ENCODE results near the gene RIC3.
A peak's percentile ranks its signal among the peaks of the same experiment; 100 is the strongest.

The RIC3 gene

DNA sequence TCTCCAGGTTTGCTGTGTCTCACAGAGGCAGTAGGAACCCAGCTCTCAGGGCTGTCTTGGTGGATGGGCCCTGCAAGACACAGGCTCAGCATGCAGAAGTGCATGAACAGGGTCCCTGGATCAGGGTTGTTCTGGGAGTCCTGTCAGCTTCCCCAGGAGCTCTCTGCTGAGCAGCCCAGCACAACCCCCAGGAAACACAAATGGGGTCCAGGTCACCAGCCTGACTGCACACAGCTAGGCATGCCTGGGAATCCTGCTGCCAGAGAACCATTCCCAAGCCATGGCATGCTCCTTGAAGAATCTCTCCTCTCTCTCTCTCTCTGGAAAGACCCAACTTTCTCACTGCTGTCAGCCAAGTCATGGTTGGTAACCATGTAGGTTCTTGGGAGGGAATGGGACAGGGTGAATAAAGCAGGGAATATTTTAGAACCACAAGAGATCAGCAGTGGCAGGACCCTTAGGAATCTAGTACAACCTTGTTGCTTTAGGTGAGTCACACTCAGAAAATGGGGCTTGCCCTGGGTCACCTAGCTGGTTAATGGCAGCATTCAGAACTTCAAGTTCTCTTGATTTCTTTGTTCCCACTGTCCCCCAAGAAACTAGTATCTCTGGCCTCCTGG lies 66.4 kb downstream of the RIC3 start:
- no peak for DNase-seq

DNA sequence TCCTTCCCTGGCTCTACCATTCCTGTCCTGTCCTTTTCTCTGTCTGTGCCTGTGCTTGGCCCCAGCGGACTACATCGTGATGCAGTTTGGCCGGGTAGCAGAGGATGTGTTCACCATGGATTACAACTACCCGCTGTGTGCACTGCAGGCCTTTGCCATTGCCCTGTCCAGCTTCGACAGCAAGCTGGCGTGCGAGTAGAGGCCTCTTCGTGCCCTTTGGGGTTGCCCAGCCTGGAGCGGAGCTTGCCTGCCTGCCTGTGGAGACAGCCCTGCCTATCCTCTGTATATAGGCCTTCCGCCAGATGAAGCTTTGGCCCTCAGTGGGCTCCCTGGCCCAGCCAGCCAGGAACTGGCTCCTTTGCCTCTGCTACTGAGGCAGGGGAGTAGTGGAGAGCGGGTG lies 67.4 kb downstream of the RIC3 start:
- DNase-seq, result no peak

DNA sequence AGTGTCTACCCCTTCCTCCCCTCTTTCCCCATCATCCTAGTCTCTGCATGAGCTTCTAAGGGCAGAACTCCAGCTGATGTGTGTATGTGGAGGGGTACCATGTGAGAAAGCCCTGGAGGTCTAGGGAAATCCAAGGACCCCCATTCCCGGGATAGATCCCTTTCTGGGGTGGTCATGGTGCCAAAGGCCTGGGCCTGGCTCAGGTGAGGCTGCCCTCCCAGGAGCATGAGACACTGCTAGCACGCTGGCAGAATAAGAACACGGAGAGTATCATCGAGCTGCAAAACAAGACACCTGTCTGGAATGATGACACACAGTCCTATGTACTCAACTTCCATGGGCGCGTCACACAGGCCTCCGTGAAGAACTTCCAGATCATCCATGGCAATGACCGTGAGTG lies 68.2 kb downstream of the RIC3 start:
- no peak for DNase-seq

DNA sequence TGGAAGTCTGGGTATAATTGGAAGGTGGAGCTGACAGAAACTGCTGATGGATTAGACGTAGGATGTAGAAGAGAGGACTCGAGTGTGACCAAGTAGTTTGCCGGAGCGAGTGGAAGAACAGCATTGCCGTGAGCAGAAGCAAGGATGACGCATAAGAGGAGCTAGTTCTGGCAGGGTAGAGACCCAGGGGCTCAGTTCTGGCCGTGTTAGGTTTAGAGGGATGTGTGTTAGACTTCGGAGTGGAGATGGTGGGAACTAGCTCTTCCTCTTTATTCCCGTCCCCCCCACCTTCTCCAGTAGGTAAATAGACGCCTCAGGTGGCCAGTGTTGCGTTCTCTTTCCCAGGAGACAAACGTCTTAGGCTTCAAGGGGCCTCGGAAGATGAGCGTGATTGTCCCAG lies 68.7 kb downstream of the RIC3 start:
- DNase-seq, result no peak

DNA sequence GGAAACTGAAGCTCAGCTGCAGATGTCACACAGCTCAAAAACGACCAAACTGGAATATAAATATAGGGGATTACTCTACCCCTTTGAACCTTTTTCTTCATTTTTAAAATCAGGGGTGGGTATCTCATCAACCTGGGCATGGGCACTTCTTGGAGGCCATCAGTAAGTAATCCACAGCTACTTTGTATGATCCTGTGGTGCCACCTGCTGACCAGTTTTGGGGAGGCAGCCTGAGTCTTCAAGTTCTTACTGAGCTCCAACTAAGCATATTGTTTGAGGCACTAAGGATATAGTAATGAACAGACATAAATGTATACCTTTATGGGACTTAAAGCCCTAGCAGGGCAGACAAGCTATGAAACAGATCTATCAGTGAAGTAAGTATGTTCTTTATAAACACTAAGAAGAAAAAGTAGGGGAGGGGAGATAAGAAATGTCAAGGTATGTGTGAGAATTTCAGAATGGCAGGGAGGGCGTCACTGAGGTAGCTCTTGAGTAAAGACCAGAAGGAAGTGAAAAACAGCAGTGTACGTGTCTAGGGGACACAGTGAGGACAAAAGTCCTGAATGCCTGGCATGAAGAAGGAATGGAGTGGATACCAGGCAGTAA lies 69.4 kb downstream of the RIC3 start:
- DNase-seq, result peak; percentile 59

DNA sequence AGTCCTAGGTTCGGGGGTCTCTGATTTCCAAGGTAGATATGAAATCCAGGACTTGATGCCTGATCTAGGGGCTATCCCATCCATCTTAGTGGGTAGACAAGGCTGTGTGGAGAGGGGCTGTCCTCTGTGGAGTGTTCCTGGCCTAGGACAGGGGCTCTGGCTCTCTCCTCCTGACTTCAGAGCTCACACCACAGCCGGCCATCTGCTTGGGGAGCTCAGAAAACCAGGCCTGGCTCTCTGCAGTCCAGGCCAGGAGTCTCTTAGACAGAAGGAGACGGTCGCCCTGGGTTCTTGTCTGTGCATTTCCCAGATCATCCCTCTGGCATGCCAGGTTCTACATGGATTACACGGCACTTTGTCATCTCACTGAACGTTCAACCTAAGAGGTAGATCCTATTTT lies 69.9 kb downstream of the RIC3 start:
- DNase-seq, result no peak

DNA sequence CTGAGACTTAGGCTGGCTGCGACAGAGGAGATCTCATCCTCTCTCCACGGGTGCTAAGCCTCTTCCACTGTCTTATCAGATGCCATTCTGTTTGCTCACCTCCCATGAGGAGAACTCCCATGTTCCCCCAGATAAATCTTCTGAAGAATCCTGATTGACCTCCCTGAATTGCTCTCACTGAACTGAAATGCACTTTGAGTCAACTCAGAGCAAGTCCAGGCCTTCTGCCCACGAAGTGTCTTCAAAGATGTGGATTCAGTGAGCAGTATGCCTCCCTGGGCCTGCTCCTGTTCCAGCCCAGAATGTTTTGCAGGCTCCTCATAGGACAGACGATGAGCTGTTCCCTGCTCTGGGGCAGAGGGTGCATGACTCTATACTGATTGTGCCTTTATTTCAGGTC lies 70.5 kb downstream of the RIC3 start:
- no peak for DNase-seq

DNA sequence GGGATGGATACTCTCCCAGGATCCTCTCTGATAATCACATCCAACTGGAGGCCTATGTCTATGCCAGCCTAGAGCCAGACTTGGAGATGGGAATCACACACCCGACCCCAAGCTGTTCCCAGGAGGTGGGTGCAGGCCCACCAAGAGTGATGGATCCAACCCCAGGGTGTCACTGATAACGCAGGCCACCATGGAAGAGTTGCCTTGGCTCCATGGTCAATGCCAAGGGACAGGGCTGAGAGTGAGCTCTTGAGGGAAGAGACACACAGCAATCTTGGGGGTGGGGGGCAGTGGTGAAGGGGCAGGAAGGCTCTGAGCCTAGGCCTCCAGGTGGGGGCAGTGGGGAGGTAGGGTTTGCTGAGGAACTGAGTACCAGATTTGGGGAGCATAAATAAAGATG lies 70.9 kb downstream of the RIC3 start:
- no peak for DNase-seq

DNA sequence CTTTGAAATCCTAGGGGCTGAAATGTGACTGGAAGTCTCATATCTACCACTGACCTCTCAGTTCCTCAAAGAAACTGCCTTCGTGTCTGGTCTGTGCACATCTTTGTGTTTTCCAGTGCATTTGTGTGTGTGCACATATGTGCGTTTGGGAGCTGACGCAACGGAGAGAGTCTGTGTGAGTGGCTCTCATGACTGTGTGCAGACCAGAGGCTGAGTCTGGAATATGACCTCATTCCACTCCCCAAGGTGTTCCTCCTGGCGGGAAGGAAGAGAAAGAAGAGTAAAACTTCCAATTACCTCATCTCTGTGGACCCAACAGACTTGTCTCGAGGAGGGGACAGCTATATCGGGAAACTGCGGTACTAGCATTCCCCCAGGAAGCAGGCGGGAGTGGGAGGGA lies 71.4 kb downstream of the RIC3 start:
- no peak for DNase-seq

DNA sequence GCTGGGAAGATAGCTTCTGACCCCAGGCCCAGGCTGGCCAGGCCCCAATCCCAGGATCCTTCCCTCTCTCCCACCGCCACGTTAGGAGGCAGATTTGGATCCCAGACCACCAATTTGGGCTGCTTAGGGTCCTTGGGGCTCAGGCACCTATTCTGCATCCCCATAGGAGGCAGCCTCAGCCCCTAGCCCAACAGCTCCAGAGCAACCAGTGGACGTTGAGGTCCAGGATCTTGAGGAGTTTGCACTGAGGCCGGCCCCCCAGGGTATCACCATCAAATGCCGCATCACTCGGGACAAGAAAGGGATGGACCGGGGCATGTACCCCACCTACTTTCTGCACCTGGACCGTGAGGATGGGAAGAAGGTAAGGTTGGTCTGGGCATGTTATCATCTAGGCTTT lies 71.8 kb downstream of the RIC3 start:
- DNase-seq, result no peak

DNA sequence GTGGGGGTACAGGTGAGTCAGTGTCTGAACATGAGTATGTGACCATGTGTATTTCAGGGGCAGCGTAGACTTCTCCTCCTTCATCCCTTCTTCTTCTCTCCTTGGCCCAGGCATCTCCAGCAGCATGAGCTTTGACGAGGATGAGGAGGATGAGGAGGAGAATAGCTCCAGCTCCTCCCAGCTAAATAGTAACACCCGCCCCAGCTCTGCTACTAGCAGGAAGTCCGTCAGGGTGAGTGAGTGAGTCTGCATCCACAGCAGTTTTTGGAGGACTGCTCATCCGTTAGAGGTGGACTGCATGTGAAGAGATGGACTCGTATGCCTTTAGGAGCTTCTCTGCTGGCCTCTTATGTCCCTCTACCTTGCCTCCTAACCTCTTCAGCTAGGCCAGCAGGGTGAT lies 72.2 kb downstream of the RIC3 start:
- DNase-seq, result no peak

DNA sequence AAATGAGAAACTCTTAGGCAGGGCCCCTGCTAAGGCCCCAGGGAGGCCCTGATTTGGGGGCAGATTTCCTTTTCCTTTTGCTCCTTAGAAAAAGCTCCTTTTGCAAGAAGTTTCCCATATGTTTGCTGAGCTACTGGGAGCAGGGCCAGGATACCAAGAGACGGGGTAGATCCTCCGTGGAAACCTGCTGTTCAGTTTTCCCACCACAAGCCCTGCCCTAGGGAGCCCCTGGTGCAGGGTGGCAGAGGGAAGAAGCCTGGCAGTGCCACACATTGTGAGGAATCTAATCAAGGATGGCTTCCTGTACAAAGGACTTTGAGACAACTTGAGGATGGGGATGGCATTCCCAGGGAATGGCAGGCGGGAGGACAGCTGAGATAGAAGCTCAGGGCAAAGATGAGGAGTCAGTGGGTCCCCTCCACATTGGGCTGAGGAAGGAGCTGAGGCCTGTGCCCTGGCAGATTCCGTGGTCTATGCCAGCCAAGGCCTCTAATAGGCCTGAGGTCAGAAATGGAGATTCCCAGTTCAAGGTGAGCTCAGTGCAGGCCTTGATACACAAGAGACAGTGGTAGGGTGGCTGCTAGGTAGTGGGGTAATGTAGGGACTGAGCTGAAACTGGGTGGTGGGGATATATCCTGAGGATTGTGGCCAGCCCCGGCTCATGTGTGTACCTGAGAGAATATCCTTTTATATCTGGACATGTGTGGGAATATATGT lies 72.9 kb downstream of the RIC3 start:
- no peak for DNase-seq

DNA sequence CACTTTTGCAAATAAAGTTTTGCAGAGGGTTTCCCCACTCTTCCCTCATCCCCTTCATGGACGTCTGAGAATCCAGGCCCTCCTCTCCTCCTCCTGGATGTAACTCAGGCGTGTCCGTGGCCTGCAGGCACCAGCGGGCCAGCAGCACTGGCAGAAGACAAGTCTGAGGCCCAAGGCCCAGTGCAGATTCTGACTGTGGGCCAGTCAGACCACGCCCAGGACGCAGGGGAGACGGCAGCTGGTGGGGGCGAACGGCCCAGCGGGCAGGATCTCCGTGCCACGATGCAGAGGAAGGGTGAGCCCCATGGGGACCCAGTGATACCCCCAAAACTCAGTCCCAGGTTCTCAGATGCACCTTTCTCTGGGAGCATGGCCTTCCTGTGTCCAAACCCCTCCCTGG lies 73.5 kb downstream of the RIC3 start:
- DNase-seq, result no peak

DNA sequence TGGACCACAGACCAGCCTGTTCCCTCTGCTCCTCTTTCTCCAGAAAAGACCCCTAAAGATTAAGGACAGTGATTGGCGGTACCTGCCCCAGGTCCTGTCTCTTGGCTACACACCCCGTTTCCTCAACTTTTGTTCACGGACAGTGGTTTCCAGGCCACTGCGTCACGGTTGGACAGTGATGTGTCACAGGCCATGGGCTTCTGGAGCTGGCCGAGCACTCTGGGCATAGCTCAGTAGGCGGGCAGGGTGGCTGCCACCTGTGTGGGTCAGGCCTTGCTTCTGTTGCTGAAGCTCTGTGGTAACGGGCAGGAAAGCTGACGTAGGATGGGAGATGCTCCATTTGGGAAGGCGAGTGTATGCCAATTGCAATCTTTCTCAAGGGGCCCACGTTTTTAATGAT lies 74.2 kb downstream of the RIC3 start:
- DNase-seq, result no peak

DNA sequence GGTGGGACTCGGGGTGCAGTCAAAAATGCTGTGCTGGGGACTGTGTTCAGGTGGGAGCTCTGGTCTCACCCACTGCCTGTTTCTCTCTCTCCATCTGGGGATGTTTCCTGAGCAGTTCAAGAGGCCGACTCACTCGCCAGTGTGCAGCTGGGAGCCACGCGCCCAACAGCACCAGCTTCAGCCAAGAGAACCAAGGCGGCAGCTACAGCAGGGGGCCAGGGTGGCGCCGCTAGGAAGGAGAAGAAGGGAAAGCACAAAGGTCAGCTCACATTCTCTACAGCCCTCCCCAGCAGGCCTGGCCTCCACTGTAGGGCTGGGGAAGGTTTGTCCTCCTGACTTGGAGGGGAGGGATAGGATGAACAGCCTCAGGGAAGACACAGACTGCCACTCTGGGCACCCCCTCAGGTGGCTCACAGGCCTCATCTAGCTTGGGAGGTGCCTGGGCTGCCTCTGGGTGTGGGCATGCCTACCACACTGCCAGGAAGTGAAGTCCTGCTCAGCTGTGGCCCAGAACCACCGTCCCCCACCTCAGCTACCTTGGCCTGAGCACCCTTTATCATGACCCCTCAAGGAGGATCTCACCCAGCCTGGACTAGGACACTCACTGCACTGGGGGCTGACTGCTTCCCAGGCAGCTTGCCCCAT lies 74.8 kb downstream of the RIC3 start:
- no peak for DNase-seq

DNA sequence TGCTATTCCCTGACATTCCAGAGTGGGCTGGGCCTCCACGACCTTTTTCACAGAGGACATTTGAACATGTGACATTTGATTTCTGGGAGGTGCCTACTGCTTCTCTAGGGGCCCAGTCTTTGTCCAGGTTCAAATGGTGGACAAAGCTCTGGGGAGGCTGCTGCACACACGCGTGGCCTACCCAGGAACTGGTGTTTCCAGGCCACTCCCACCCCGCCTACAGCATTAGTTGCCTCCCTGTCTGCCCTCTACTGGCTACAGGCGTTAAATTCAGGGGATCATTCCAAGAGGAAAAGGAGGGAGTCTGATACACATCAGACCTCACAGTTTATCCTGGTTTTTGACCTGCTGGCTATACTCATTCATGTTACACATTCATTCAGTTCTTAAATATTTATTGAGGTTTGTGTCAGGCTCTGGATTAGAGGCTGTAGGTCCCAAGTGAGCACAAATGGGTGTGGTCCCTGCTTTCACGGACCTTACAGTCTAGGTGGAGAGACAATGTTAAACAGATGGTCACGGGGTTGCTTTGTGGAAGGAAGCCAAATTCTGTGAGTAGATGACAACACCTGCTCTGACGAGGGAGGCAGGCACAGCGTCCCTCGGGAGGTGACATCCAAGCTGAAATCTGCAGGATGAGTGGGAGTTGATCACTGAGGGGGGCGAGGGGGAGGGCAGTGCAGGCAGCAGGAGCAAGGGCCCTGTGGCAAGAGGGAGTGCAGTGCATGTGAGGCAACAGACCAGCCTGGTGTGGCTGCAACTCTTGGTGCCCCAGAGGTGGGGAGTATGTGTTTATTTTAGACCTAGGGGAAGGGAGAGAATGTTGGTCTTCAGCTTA lies 76.0 kb downstream of the RIC3 start:
- DNase-seq, result no peak

DNA sequence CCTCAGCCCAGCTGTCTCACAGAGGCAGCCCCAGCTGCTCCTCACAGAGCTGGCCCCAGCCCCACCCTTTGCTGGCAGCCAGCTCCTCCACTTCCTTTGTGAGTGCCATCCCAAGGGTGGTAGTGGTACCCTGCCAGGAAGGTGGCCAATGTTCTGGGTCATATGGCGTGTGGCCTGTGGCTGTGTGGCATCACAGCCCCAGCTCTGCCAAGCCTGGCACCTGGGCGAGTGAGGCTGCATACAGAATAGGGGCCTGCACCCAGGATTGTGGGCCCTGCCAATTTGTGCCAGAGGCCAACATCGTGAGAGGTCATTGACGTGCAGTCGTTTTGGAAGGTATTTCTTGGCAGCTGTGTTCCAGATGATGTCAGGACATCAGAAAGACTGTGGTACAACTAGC lies 77.1 kb downstream of the RIC3 start:
- DNase-seq, result no peak

DNA sequence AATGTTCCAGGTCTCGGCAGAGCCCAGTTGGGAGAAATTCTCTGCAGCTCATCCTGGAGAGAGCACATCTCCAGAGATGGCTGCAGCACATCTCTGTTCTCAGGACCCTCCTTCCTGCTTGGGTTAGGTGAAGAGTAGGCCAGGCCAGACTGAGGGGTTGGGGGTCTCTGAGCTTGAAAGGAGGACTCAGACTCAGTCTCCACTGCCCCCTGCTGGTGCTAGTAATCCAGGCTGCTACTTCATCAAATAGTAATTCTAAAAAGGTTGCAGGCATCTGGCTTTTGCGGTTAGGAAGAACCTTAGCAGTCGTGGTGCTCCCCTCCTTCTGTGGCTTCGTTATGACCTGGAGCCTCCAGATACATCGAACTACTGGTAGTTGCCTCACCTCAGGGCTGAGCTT lies 78.1 kb downstream of the RIC3 start:
- no peak for DNase-seq

DNA sequence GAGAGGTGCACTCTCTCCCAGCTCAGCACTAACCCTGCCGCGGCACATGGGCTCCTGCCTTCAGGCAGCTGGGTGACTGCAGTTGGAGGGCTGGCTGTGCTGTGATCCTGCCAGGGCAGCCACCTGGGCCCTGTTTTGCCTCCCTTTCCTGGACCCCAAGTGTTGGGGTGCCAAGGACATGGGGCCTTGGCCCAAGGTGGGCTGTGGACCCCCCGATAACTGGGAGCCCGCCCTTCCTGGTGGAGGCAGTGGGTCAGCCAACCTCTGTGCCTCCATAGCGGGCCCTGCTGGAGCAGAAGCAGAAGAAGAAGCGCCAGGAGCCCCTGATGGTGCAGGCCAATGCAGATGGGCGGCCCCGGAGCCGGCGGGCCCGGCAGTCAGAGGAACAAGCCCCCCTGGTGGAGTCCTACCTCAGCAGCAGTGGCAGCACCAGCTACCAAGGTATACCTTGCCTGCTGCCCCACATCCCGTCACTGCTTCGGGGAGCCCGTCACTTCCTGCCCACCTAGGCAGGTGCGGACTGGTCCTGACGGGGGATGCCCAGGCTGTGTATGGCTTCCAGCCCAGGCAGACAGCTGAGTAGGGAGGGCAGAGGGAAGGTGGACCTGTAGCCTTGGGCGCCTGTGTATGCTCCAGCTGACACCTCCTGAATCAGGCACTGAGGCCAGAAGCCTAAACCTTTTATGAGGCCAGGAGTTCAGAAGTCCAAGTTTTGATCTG lies 78.9 kb downstream of the RIC3 start:
- DNase-seq, result no peak

DNA sequence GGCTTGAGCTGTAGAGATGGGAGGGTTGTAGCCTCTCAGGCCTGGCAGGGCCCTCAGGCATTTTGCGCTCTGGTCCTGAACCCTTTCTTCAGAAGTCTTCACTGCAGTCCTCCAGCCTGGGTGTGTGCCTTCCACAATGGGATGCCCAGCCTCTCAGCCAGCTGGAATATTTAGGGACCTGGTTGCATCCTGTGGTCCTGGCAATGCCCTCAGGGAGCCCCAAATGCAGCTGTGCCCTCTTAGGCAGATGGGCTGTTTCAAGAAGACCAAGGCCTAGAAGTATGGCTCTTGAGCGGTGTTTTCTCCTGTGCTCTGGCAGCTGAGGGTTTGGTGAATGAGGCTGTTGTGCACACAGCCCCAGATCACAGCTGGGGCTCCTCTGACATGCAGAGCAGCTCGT lies 81.1 kb downstream of the RIC3 start:
- no peak for DNase-seq

DNA sequence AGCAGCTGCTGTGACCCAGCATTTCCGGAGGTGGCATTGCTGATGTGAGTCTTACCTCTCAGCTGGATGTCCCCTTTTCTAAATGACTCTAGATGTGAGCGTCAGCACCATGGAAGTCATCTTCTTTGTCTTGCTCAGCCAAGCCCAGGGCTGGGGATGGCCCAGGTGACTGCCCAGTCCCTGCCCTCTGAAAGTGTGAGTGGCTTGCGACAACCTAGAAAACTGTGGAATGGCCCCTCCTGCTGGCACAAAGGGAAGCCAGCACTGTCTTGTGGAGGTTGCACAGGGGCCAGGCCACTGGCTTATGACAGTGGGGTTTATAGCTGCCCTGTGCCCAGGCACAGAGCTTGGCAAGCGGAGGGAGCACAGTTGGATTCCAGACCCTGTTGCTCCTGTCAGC lies 81.6 kb downstream of the RIC3 start:
- no peak for DNase-seq

DNA sequence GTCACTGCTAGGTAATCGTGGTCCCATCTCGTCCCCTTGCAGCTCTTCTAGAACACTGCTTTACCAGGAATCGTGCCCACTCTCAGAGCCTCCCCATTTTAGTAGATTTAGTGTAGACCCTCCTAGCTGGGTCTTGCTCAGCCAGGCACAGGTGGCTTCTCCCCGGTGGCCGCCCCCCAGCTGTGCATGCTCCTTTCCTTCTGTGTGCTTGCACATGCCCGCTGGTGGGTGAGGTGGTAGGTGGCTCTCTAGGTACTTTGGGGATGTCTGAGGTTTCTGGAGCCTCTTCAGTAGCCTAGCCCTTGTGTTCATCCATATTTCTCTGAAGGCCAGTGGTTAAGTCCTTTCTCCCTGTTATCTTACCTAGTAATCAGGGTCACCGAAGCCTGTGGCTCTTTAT lies 82.3 kb downstream of the RIC3 start:
- DNase-seq, result no peak

Data from effector CD4-positive, alpha-beta T cell (primary cell).